Measurements from ENCODE around the gene SCAF4.
"Not testable (repeated sequence)": the region's sequence is repeated elsewhere in the genome, so short reads cannot be mapped to it uniquely, and the experiment has no call there.

GRCh38 chr21:31665869-31666268, 66.0 kb downstream of the SCAF4 start:
- not testable (repeated sequence) for TF ChIP-seq POLR2A (IDR thresholded peaks at IDR 0.05); CTCF (IDR thresholded peaks at IDR 0.05); EP300 (IDR thresholded peaks at IDR 0.05; ENCODE audit: low read depth); POLR2AphosphoS5 (IDR thresholded peaks at IDR 0.05)

All from transverse colon (tissue), 4 donors.